ENCODE results near the gene HGS. TPM values are rescaled to one million over a fixed set of nuclear protein-coding genes. Genes with fewer than 3 reads are reported as not detected.
"Not testable (repeated sequence)": the region's sequence is repeated elsewhere in the genome, so short reads cannot be mapped to it uniquely, and the experiment has no call there.

HGS gene
- total and polyA plus RNA-seq, 2 experiments from 2014 or later: 106 to 166 TPM

GRCh38 chr17:81672504-81672903 is 11.3 kb upstream of the HGS start:
- no peaks in the 10 kb centered on the region for H4K20me1 ChIP-seq (ENCODE audit: insufficient read depth)
- no peaks in the 10 kb centered on the region for H3K9me2 ChIP-seq (ENCODE audit: insufficient read depth)
- H3K27me3 ChIP-seq (replicated peaks; ENCODE audit: insufficient read depth): no peaks in the 10 kb centered on the region
- no peak overlapping the region for H3K27ac ChIP-seq
- DNase-seq: no peak
- no peak overlapping the region for H3K4me2 ChIP-seq (ENCODE audit: unreplicated experiment)
- no peaks in the 10 kb centered on the region; the same call in 1 of the 2 replicates for H3K36me3 ChIP-seq (ENCODE audit: low read depth)
- in situ Hi-C loops (cut with MboI): no loop called here
- H3K4me1 ChIP-seq (ENCODE audit: insufficient read depth): peaks cover 4% of the 10 kb centered on the region; the same call in 1 of the 2 replicates
- 83 to 90% methylated on average over 17 to 18 of the region's 18 CpGs for WGBS, 2 experiments (ENCODE audit: low coverage in 1 of 2, low lambda C conversion rate in 2 of 2, missing lambda C conversion rate in 2 of 2)
- TF ChIP-seq EZH2phosphoT487 (IDR thresholded peaks at IDR 0.05; ENCODE audit: insufficient read depth, low read depth) (no peak), EZH2 (IDR thresholded peaks at IDR 0.05; ENCODE audit: insufficient read depth, poor library complexity, severe bottlenecking) (no peak)
- H3K9me3 ChIP-seq (ENCODE audit: low read depth): no peaks in the 10 kb centered on the region
- 0 out of 2 replicates have a peak, but pooled peaks cover 9% of the 10 kb centered on the region for H3F3A ChIP-seq (ENCODE audit: insufficient read depth)
- H3K4me3 ChIP-seq: no peak overlapping the region
- H2AFZ ChIP-seq: no peak overlapping the region
- peaks cover 48% of the 10 kb centered on the region for H3K79me2 ChIP-seq (ENCODE audit: insufficient read depth)
- H3K9ac ChIP-seq: no peak overlapping the region

- Histone ChIP-seq H3K9ac (no peak overlapping the region), H3K9me3 (ENCODE audit: low read depth) (no peaks in the 10 kb centered on the region), H3F3A (ENCODE audit: insufficient read depth) (0 out of 2 replicates have a peak, but pooled peaks cover 9% of the 10 kb centered on the region), H3K79me2 (ENCODE audit: insufficient read depth) (peaks cover 48% of the 10 kb centered on the region), H3K4me3 (no peak overlapping the region), H4K20me1 (ENCODE audit: insufficient read depth) (no peaks in the 10 kb centered on the region), H3K27me3 (replicated peaks; ENCODE audit: insufficient read depth) (no peaks in the 10 kb centered on the region), H3K9me2 (ENCODE audit: insufficient read depth) (no peaks in the 10 kb centered on the region), H3K36me3 (ENCODE audit: low read depth) (no peaks in the 10 kb centered on the region; the same call in 1 of the 2 replicates), H2AFZ (no peak overlapping the region), H3K4me1 (ENCODE audit: insufficient read depth) (no peaks in the 10 kb centered on the region), H3K4me2 (ENCODE audit: unreplicated experiment) (no peak overlapping the region), H3K27ac (no peak overlapping the region)
- in situ Hi-C loops (cut with MboI): no loop called here
- WGBS, 2 experiments (ENCODE audit: low coverage in 1 of 2, low lambda C conversion rate in 2 of 2, missing lambda C conversion rate in 2 of 2): 87 to 93% methylated on average over 16 of the region's 16 CpGs
- no peak for TF ChIP-seq EZH2 (IDR thresholded peaks at IDR 0.05; ENCODE audit: insufficient read depth, poor library complexity, severe bottlenecking)
- TF ChIP-seq EZH2phosphoT487 (IDR thresholded peaks at IDR 0.05; ENCODE audit: insufficient read depth, low read depth): no peak
- no peak for DNase-seq
These were observed 10.9 kb upstream of the HGS start for GRCh38 chr17:81672954-81673353.

GRCh38 chr17:81673561-81674258 is 10.1 kb upstream of the HGS start:
- 75 to 79% methylated on average over 18 of the region's 18 CpGs for WGBS, 2 experiments (ENCODE audit: low coverage in 1 of 2, low lambda C conversion rate in 2 of 2, missing lambda C conversion rate in 2 of 2)
- Histone ChIP-seq H3K9me2 (ENCODE audit: insufficient read depth) (no peaks in the 10 kb centered on the region), H4K20me1 (ENCODE audit: insufficient read depth) (no peaks in the 10 kb centered on the region), H3K4me1 (ENCODE audit: insufficient read depth) (no peaks in the 10 kb centered on the region), H3K9ac (no peak overlapping the region), H3K4me2 (ENCODE audit: unreplicated experiment) (no peak overlapping the region), H3K9me3 (ENCODE audit: low read depth) (no peaks in the 10 kb centered on the region), H3K4me3 (no peak overlapping the region), H3K36me3 (ENCODE audit: low read depth) (no peaks in the 10 kb centered on the region; the same call in 1 of the 2 replicates), H2AFZ (no peak overlapping the region), H3F3A (ENCODE audit: insufficient read depth) (0 out of 2 replicates have a peak, but pooled peaks cover 9% of the 10 kb centered on the region), H3K27ac (no peak overlapping the region), H3K27me3 (replicated peaks; ENCODE audit: insufficient read depth) (no peaks in the 10 kb centered on the region), H3K79me2 (ENCODE audit: insufficient read depth) (peaks cover 47% of the 10 kb centered on the region)
- in situ Hi-C loops (cut with MboI): no loop called here
- TF ChIP-seq EZH2 (IDR thresholded peaks at IDR 0.05; ENCODE audit: insufficient read depth, poor library complexity, severe bottlenecking) (no peak), EZH2phosphoT487 (IDR thresholded peaks at IDR 0.05; ENCODE audit: insufficient read depth, low read depth) (no peak)
- DNase-seq: no peak

GRCh38 chr17:81675515-81676221 is 8.1 kb upstream of the HGS start:
- H3K9me2 ChIP-seq (ENCODE audit: insufficient read depth); H3F3A ChIP-seq (ENCODE audit: insufficient read depth); H3K4me2 ChIP-seq (ENCODE audit: unreplicated experiment); H3K4me3 ChIP-seq; H2AFZ ChIP-seq; H3K4me1 ChIP-seq (ENCODE audit: insufficient read depth); H3K27me3 ChIP-seq (replicated peaks; ENCODE audit: insufficient read depth); H3K27ac ChIP-seq; H3K36me3 ChIP-seq (ENCODE audit: low read depth); H3K9ac ChIP-seq; in situ Hi-C loops (cut with MboI); H4K20me1 ChIP-seq (ENCODE audit: insufficient read depth); H3K9me3 ChIP-seq (ENCODE audit: low read depth): not testable (repeated sequence)
- H3K79me2 ChIP-seq (ENCODE audit: insufficient read depth): peaks cover 50% of the 10 kb centered on the region
- peak; percentile 53 for DNase-seq
- WGBS, 2 experiments (ENCODE audit: low coverage in 1 of 2, low lambda C conversion rate in 2 of 2, missing lambda C conversion rate in 2 of 2): 33 to 39% methylated on average over 18 of the region's 18 CpGs
